ENCODE results near the gene OPRL1. TPM values are rescaled to one million over a fixed set of nuclear protein-coding genes. Genes with fewer than 3 reads are reported as not detected.

Gene OPRL1
- polyA plus RNA-seq, 1 of the 3 experiments (the other 2 are of a cell fraction), result 1.8 TPM

DNA sequence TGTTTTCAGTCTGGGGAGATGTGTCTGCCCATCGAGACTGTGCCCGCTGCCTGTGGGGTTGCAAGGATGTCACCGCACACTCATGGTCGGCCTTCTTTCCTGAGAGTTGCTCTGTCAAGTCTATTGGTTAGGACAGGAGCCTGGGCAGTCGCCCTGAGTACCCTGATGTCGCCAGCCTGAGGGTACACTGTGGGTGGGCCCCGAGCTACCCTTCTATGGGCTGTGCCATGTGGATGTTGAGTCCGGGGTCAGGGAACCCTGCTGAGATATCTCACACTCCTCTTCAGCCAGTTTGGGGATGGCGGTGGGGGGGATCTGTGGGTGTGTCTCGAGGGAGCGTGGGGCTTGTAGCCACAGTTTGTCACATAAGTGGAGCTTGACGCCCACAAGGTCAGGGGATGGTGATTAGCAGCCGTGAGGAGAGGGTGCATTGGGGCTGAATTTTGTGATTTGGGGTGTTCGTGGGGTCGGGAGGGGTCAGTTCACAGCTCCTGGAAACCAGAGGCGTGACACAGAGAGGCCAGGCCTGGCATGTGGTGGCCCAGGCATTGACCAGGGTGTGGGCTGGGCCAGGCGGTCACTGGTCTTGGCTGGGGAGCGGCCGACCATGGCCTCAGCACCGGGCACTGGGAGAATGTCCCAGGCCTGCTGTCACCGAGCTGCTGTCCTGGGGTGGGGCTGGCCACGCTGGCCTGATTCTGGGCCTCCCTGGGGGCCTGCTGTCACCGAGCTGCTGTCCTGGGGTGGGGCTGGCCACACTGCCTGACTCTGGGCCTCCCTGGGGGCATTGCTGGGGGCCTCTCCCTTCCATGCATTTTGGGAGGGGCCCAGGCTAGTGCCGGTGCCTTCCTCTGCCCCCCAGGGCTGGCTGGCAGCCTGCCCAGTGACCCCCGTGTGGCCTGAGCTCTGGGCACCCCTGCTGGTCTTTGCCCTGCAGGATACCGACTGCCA lies 29.1 kb downstream of the OPRL1 start:
- H3K36me3 ChIP-seq (replicated peaks in 1 of 2; ENCODE audit: control insufficient read depth in 1 of 2, insufficient read depth in 2 of 2, low read length in 1 of 2), result no peaks in the 10 kb centered on the region
- 60% methylated on average over 12 of the region's 26 CpGs for WGBS (ENCODE audit: low lambda C conversion rate)
- no peaks in the 10 kb centered on the region for H4K20me1 ChIP-seq (ENCODE audit: insufficient read depth)
- H3K9me3 ChIP-seq, result no peaks in the 10 kb centered on the region
- H3F3A ChIP-seq (replicated peaks; ENCODE audit: insufficient read depth), result no peaks in the 10 kb centered on the region
- ChIA-PET POLR2A (no interaction called here), CTCF (interaction anchor here (0.6 to 15.6 kb wide), 4 partner anchors 8 to 46 kb away, joined by 3 to 252 read pairs (median 4); partner anchors contain the start of genes LKAAEAR1, OPRL1, RGS19 and TCEA2)
- no peak overlapping the region for H3K4me2 ChIP-seq
- no peak overlapping the region for H3K9ac ChIP-seq
- no peaks in the 10 kb centered on the region for H3K79me2 ChIP-seq (ENCODE audit: insufficient read depth)
- no peak overlapping the region for H2AFZ ChIP-seq (ENCODE audit: low read depth)
- H3K27ac ChIP-seq (ENCODE audit: low read depth in 2 of 2, low read length in 1 of 2), result no peak overlapping the region
- no peaks in the 10 kb centered on the region for H3K27me3 ChIP-seq (ENCODE audit: insufficient read depth)
- no peak overlapping the region for H3K4me3 ChIP-seq (ENCODE audit: low read depth in 2 of 2, low read length in 1 of 2)
- TF ChIP-seq MXI1 (IDR thresholded peaks at IDR 0.05; ENCODE audit: low read depth, low read length) (no peak), ELF1 (IDR thresholded peaks at IDR 0.05) (no peak), GATA2 (CRISPR knock-in tag; IDR thresholded peaks at IDR 0.05) (no peak)
- H3K4me1 ChIP-seq (ENCODE audit: control insufficient read depth in 1 of 2, insufficient read depth in 2 of 2, low read depth in 1 of 2, low read length in 1 of 2), result peaks cover 0 to 24% of the 10 kb centered on the region in 2 experiments; a peak in 1 of 4 replicates
- H3K9me2 ChIP-seq, result no peaks in the 10 kb centered on the region
- no peak for DNase-seq

DNA sequence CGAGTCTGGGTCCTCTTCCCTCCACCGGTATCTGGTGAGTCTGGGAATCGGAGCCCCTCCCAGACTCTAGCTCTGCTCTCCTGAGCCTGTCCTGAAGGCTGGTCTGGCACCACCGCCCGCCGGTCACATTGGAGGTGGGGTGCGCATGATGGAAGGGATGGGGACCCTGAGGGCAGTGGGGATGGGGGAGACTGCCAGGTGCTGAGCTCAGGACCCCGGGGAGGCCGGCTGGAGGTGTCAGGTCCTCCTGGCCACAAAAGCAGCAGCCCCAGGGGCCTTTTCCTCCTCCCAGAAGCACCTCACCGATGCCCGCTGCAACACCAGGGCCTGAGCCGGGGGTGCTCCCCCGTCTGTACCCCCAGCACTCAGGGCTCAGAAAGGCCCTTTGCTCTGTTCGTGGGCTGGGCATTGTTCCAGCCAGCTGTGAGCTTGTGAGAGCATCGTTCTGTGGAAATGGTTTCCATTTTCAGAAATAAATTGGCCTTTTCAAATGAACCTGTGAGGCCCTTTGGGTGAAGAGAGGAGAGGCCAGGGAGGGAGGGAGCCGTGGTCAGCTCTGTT lies 30.0 kb downstream of the OPRL1 start:
- Histone ChIP-seq H3K4me3 (ENCODE audit: low read depth in 2 of 2, low read length in 1 of 2) (no peak overlapping the region), H3K4me2 (no peak overlapping the region), H3K27ac (ENCODE audit: low read depth in 2 of 2, low read length in 1 of 2) (no peak overlapping the region), H3K27me3 (ENCODE audit: insufficient read depth) (no peaks in the 10 kb centered on the region), H4K20me1 (ENCODE audit: insufficient read depth) (no peaks in the 10 kb centered on the region), H3F3A (replicated peaks; ENCODE audit: insufficient read depth) (no peaks in the 10 kb centered on the region), H3K36me3 (replicated peaks in 1 of 2; ENCODE audit: control insufficient read depth in 1 of 2, insufficient read depth in 2 of 2, low read length in 1 of 2) (no peaks in the 10 kb centered on the region), H3K79me2 (ENCODE audit: insufficient read depth) (no peaks in the 10 kb centered on the region), H3K9me2 (no peaks in the 10 kb centered on the region), H2AFZ (ENCODE audit: low read depth) (no peak overlapping the region), H3K9me3 (no peaks in the 10 kb centered on the region), H3K4me1 (ENCODE audit: control insufficient read depth in 1 of 2, insufficient read depth in 2 of 2, low read depth in 1 of 2, low read length in 1 of 2) (peaks cover 0 to 24% of the 10 kb centered on the region in 2 experiments; a peak in 1 of 4 replicates), H3K9ac (no peak overlapping the region)
- DNase-seq, result no peak
- ChIA-PET CTCF (interaction anchor here (0.9 to 15.6 kb wide), 5 partner anchors 8 to 71 kb away, joined by 3 to 252 read pairs (median 10); partner anchors contain the start of genes LKAAEAR1, OPRL1 and RGS19), POLR2A (no interaction called here)
- WGBS (ENCODE audit: low lambda C conversion rate), result 56% methylated on average over 14 of the region's 16 CpGs
- TF ChIP-seq MXI1 (IDR thresholded peaks at IDR 0.05; ENCODE audit: low read depth, low read length) (no peak), SIN3A (IDR thresholded peaks at IDR 0.05; ENCODE audit: borderline replicate concordance, low read depth, low read length) (no peak), EZH2phosphoT487 (IDR thresholded peaks at IDR 0.05; ENCODE audit: borderline replicate concordance, low read depth) (no peak), TAF1 (IDR thresholded peaks at IDR 0.05; ENCODE audit: borderline replicate concordance, low read depth, low read length) (no peak)

DNA sequence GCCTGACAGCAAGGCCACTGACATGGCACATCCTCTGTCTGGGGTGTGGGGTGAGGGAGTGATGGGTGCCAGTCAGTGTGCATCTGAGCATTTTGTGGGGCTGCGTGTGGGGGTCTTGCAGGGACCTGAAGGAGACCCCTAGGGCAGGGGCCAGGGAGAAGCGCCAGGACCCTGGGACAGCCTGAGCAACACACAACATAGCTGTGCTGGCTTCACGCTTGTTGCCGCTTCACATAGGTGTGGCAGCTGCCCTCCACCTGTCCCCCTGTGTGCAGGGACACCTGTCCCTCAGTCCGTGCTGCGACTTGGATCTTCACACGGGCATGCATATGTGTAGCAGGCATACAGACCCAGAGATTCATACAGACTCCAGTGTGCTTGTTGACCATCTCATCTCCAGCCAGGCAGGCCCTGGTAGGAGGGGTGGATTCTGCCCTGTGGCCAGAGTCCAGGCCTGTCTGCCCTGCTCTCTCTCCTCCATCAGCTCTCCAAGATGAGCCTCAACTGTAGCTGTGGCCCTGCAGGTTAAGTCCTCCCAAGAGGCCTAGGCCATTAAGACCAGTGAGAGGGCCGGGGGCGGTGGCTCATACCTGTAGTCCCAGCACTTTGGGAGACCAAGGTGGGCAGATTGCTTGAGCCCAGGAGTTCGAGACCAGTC lies 30.7 kb downstream of the OPRL1 start:
- Histone ChIP-seq H3K4me2 (no peak overlapping the region), H3K4me1 (ENCODE audit: control insufficient read depth in 1 of 2, insufficient read depth in 2 of 2, low read depth in 1 of 2, low read length in 1 of 2) (peaks cover 0 to 24% of the 10 kb centered on the region in 2 experiments; a peak in 1 of 4 replicates), H3K9ac (no peak overlapping the region), H3K79me2 (ENCODE audit: insufficient read depth) (no peaks in the 10 kb centered on the region), H3K9me3 (no peaks in the 10 kb centered on the region), H2AFZ (ENCODE audit: low read depth) (no peak overlapping the region), H3K36me3 (replicated peaks in 1 of 2; ENCODE audit: control insufficient read depth in 1 of 2, insufficient read depth in 2 of 2, low read length in 1 of 2) (no peaks in the 10 kb centered on the region), H3K27ac (ENCODE audit: low read depth in 2 of 2, low read length in 1 of 2) (no peak overlapping the region), H3K9me2 (no peaks in the 10 kb centered on the region), H3K4me3 (ENCODE audit: low read depth in 2 of 2, low read length in 1 of 2) (no peak overlapping the region), H4K20me1 (ENCODE audit: insufficient read depth) (no peaks in the 10 kb centered on the region), H3F3A (replicated peaks; ENCODE audit: insufficient read depth) (no peaks in the 10 kb centered on the region), H3K27me3 (ENCODE audit: insufficient read depth) (no peaks in the 10 kb centered on the region)
- TF ChIP-seq, protein P1, sequence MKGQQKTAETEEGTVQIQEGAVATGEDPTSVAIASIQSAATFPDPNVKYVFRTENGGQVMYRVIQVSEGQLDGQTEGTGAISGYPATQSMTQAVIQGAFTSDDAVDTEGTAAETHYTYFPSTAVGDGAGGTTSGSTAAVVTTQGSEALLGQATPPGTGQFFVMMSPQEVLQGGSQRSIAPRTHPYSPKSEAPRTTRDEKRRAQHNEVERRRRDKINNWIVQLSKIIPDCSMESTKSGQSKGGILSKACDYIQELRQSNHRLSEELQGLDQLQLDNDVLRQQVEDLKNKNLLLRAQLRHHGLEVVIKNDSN (IDR thresholded peaks at IDR 0.05; ENCODE audit: borderline replicate concordance, low read depth), result no peak
- TF ChIP-seq SMC3 (IDR thresholded peaks at IDR 0.05; ENCODE audit: low read depth, low read length), result no peak
- TF ChIP-seq, protein P2, sequence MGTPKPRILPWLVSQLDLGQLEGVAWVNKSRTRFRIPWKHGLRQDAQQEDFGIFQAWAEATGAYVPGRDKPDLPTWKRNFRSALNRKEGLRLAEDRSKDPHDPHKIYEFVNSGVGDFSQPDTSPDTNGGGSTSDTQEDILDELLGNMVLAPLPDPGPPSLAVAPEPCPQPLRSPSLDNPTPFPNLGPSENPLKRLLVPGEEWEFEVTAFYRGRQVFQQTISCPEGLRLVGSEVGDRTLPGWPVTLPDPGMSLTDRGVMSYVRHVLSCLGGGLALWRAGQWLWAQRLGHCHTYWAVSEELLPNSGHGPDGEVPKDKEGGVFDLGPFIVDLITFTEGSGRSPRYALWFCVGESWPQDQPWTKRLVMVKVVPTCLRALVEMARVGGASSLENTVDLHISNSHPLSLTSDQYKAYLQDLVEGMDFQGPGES (IDR thresholded peaks at IDR 0.05; ENCODE audit: low read depth, low read length), result no peak
- TF ChIP-seq, protein P3, sequence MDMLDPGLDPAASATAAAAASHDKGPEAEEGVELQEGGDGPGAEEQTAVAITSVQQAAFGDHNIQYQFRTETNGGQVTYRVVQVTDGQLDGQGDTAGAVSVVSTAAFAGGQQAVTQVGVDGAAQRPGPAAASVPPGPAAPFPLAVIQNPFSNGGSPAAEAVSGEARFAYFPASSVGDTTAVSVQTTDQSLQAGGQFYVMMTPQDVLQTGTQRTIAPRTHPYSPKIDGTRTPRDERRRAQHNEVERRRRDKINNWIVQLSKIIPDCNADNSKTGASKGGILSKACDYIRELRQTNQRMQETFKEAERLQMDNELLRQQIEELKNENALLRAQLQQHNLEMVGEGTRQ (IDR thresholded peaks at IDR 0.05; ENCODE audit: borderline replicate concordance, low read depth, low read length), result no peak
- DNase-seq, result peak; percentile 33
- WGBS (ENCODE audit: low lambda C conversion rate), result 72% methylated on average over 9 of the region's 10 CpGs
- POLR2A ChIA-PET, result no interaction called here
- CTCF ChIA-PET, result interaction anchor here (0.9 to 15.6 kb wide), 7 partner anchors 8 to 72 kb away, joined by 3 to 252 read pairs (median 13); partner anchors contain the start of genes LKAAEAR1, OPRL1 and RGS19
